GM18873 (cell line): ENCODE measurements around the gene ARHGEF3.
"Not testable (repeated sequence)": the region's sequence is repeated elsewhere in the genome, so short reads cannot be mapped to it uniquely, and the experiment has no call there.

ENCODE experiments used
- ATAC-seq: cut with Tn5 transposase; IDR thresholded peaks from one replicate; pipeline ENCODE4 v1.9.1; 2021; ENCODE audit warnings: mild to moderate bottlenecking, moderate library complexity, moderate number of reproducible peaks; ENCODE audit not compliant: unreplicated experiment, low FRiP score

Gene ARHGEF3

GRCh38 chr3:56692001-56692365, 109.8 kb downstream of the ARHGEF3 start:
- ATAC-seq = not testable (repeated sequence)

- ATAC-seq = no peak
Measured at GRCh38 chr3:56691165-56692000, 110.4 kb downstream of the ARHGEF3 start.

- no peak for ATAC-seq
Measured at GRCh38 chr3:56689303-56689702, 112.4 kb downstream of the ARHGEF3 start.

GRCh38 chr3:56688191-56688590, 113.6 kb downstream of the ARHGEF3 start:
- ATAC-seq = peak; percentile 61

GRCh38 chr3:56684029-56684428, 117.7 kb downstream of the ARHGEF3 start:
- ATAC-seq = no peak

DNA sequence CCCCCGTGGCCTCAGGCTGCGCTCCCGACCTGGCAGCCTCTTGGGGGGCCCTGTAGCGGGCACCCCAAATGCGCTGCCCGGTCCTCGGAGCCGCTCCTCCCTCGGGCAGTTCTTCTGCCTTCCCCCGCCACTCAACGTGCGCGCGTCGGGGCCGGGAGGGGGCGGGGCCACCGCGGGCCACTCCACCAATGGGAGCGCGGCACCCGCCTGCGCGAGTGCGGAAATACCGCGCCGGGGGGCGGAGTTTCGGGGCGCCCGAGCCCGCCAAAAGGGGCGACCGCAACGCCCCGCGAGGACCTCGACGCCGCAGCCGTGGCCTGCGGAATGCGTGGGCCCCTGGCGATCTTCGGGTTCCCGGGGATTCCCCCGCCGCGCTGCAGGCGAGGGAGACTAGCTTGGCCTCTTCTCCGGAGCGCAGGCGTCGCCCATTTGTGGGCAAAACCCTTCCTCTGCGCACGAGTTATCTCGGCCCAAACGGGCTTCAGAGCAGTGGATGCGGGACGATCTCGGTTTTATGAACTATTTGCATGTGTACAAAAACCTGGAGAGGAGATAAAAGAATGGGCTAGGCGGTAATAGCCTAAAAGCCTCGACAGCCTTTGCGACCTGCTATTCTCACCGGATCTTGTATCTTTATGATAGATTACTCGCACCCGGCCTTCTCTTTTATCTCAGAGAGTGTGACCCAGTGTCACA, 118.5 kb downstream of the ARHGEF3 start, which contains the start of gene TASOR:
Gene TASOR (minus strand): TSS at position 144 of the 696 bp plus-strand sequence. CDS start 259 bp downstream, outside the sequence.
- peak; percentile 47 for ATAC-seq

- ATAC-seq = peak; percentile 48
Measured at GRCh38 chr3:56682462-56683121, 119.2 kb downstream of the ARHGEF3 start.

DNA sequence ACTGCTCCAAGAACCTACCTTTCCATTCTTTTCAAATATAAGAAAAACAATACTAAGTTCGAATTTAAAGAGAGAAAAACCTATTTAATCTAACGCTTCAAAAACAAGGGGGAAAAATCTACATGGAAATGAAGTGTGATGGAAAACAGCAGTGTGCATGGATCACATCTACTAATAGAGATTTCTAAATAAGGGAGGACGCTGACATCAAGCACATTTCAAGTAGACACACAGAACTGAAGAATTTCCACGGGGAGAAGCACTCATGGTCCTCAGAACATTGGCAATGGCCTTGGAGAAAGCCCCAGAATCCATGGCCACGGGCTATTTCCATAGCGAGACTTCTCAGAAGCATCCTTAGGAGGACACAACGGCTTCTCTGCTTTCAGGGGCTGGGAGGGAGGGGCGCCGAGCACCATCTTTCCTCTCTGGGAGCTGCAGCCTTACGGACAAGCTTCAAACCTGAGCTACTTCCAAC, 119.7 kb downstream of the ARHGEF3 start:
- no peak for ATAC-seq

DNA sequence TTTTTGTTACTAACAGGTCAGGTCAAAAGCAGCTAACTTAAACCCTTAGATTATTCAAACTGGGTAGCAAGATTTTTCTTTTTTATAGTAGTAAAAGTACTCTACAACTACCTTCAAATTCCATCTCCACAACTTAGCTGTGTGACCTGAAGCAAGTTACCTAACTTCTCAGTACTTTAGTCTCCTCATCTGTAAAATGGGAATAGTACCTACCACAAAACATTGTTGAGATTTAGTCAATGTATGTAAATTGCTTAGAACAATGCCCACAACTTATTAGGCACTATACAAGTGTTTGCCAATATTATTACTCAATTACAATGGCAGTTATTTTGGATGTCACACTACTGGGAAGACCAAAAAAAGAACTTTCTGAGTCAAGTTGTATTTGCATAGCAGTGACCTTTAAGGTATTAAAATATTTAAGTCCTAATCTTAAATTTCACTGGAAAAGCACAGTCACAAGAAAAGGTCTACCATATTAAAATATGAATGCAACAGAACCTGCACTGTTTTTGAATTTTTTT, 121.6 kb downstream of the ARHGEF3 start:
- ATAC-seq = no peak
